K562 (cell line): ENCODE data around the gene ADK. TPM values are rescaled to one million over a fixed set of nuclear protein-coding genes. Genes with fewer than 3 reads are reported as not detected.
A peak's percentile ranks its signal among the peaks of the same experiment; 100 is the strongest.

Experiments used
- BRCA1 ChIP-seq, 2 experiments: fragments of 450-650 bp in 1 of 2; sonication (generic) in 1 of 2; formaldehyde crosslinking in 1 of 2; IDR thresholded peaks; 2 replicates each; pipeline versions ENCODE4 v1.5.0 to v1.6.1; 2017 to 2020; ENCODE audit warnings: mild to moderate bottlenecking in 1 of 2, missing genetic modification reagents in 1 of 2
- CLOCK ChIP-seq: fragments of 250-450 bp; sonication (Bioruptor Pico); IDR thresholded peaks from 2 replicates; pipeline ENCODE4 v1.4.0; 2020; ENCODE audit warnings: mild to moderate bottlenecking, moderate library complexity, borderline replicate concordance
- CSDE1 ChIP-seq, 2 experiments: fragments of 450-650 bp; IDR thresholded peaks; 2 replicates each; pipeline ENCODE4 v1.6.1; 2016; ENCODE audit warnings: mild to moderate bottlenecking in 1 of 2
- DNMT1 ChIP-seq: fragments of 450-650 bp; IDR thresholded peaks from 2 replicates; pipeline ENCODE4 v1.6.1; 2016; ENCODE audit warnings: antibody characterized with exemption, mild to moderate bottlenecking
- HOMEZ ChIP-seq: fragments of 250-450 bp; sonication (Bioruptor Pico); IDR thresholded peaks from 2 replicates; pipeline ENCODE4 v1.4.0; 2020; ENCODE audit warnings: mild to moderate bottlenecking, moderate library complexity
- HOXB6 ChIP-seq: fragments of 250-450 bp; sonication (Bioruptor Pico); IDR thresholded peaks from 2 replicates; pipeline ENCODE4 v1.5.1; 2022; ENCODE audit warnings: mild to moderate bottlenecking, borderline replicate concordance
- LEF1 ChIP-seq: fragments of 450-650 bp; IDR thresholded peaks from 2 replicates; pipeline ENCODE4 v1.6.1; 2016; ENCODE audit warnings: mild to moderate bottlenecking
- NONO ChIP-seq, 2 experiments: fragments of 200-400 bp in 1 of 2; fragments of 450-650 bp in 1 of 2; formaldehyde crosslinking in 1 of 2; IDR thresholded peaks; 2 replicates each; pipeline ENCODE4 v1.6.1; 2017; ENCODE audit warnings: low read depth in 2 of 2, mild to moderate bottlenecking in 2 of 2, moderate library complexity in 2 of 2, low read length in 1 of 2
- NR1H2 ChIP-seq: sonication (generic); formaldehyde crosslinking; IDR thresholded peaks from 2 replicates; pipeline ENCODE4 v1.4.0; 2020; ENCODE audit warnings: mild to moderate bottlenecking, missing genetic modification reagents
- PRMT5 ChIP-seq: sonication (generic); formaldehyde crosslinking; IDR thresholded peaks from 2 replicates; pipeline ENCODE4 v1.5.0; 2020; ENCODE audit warnings: missing genetic modification reagents
- PTTG1 ChIP-seq: fragments of 450-650 bp; IDR thresholded peaks from 2 replicates; pipeline ENCODE4 v1.6.1; 2016; ENCODE audit warnings: low read depth, mild to moderate bottlenecking, missing genetic modification characterization, missing compliant biosample characterization
- PURB ChIP-seq: sonication (generic); formaldehyde crosslinking; IDR thresholded peaks from 2 replicates; pipeline ENCODE4 v1.9.0; 2021; ENCODE audit warnings: low read depth, mild to moderate bottlenecking, missing genetic modification reagents
- VEZF1 ChIP-seq: fragments of 200-800 bp; sonication (Bioruptor generic); IDR thresholded peaks from 2 replicates; pipeline ENCODE4 v1.6.1; 2017; ENCODE audit warnings: missing genetic modification characterization, missing compliant biosample characterization
- XRCC3 ChIP-seq: fragments of 450-650 bp; IDR thresholded peaks from 2 replicates; pipeline ENCODE4 v1.6.1; 2017; ENCODE audit warnings: mild to moderate bottlenecking, moderate library complexity
- ZBTB49 ChIP-seq: sonication (generic); formaldehyde crosslinking; IDR thresholded peaks from 2 replicates; pipeline ENCODE4 v1.8.0; 2022; ENCODE audit warnings: missing genetic modification reagents, mild to moderate bottlenecking, borderline replicate concordance
- ZNF3 ChIP-seq: fragments of 250-450 bp; sonication (Bioruptor Pico); IDR thresholded peaks from 2 replicates; pipeline ENCODE4 v1.5.0; 2021; ENCODE audit warnings: mild to moderate bottlenecking, moderate library complexity
- ZNF384 ChIP-seq: IDR thresholded peaks from 2 replicates; pipeline ENCODE4 v1.6.1; 2012; ENCODE audit warnings: low read depth, low read length, improper control_type of control experiment
- ZNF668 ChIP-seq: fragments of 250-450 bp; sonication (Bioruptor Pico); IDR thresholded peaks from 2 replicates; pipeline ENCODE4 v1.8.0; 2022; ENCODE audit warnings: mild to moderate bottlenecking, inconsistent platforms
- polyA plus RNA-seq, 8 experiments: library from polyadenylated mRNA; depleted of rRNA in 4 of 8; stranded (reverse) in 5 of 8; unstranded in 3 of 8; fragments of >200 nt; fragmentation: Nextera tagmentation in 2 of 8; fragmentation: Illumina TruSeq in 1 of 8; extraction: Ambion mirVana in 2 of 8; extraction: Trizol in 1 of 8; gene quantifications; 2 replicates each; pipeline versions ENCODE4 v1.2.1 to v1.2.3, GENCODE V29; 2011 to 2014; ENCODE audit warnings: inconsistent platforms in 1 of 8, missing spikeins in 1 of 8
- total RNA-seq, 7 experiments: library from RNA; depleted of rRNA in 6 of 7; stranded (reverse); fragments of >200 nt in 6 of 7; fragmentation: Illumina TruSeq in 2 of 7; extraction: Trizol in 2 of 7; gene quantifications; 2 replicates each; pipeline versions ENCODE4 v1.2.1 to v1.2.3, GENCODE V29; 2011 to 2021; ENCODE audit warnings: low replicate concordance in 1 of 7

ADK gene
- total and polyA plus RNA-seq, 9 of the 15 experiments (the other 6 are each of a cell fraction or from before 2014, with no cell fraction given), result 54.2 to 97.8 (median 73.6) TPM

- TF ChIP-seq CLOCK (CRISPR knock-in tag) (no peak), VEZF1 (CRISPR knock-in tag) (peak; percentile 8; the same call in 1 of the 2 replicates), ZNF3 (CRISPR knock-in tag) (no peak), ZNF668 (CRISPR knock-in tag) (no peak), PTTG1 (no peak), BRCA1 (IDR thresholded peaks at IDR 0.05) (no peak), BRCA1 (CRISPR knock-in tag; IDR thresholded peaks at IDR 0.05) (no peak), HOMEZ (no peak), CSDE1 (IDR thresholded peaks at IDR 0.05) (no peak), HOXB6 (CRISPR knock-in tag) (no peak), PURB (CRISPR knock-in tag) (peak; percentile 29; the same call in 1 of the 2 replicates), ZBTB49 (CRISPR knock-in tag) (no peak), NONO (IDR thresholded peaks at IDR 0.05; ENCODE audit: low read depth in 2 of 2, low read length in 1 of 2) (peak; percentile 39 to 40; a peak in 2 of 4 replicates), NR1H2 (CRISPR knock-in tag) (peak; percentile 82; the same call in 1 of the 2 replicates), ZNF384 (no peak), LEF1 (no peak), PRMT5 (CRISPR knock-in tag) (no peak), XRCC3 (no peak), DNMT1 (no peak)
These were observed at the start of gene ADK (continued) for GRCh38 chr10:74150990-74151878.
